Measurements from ENCODE around the gene SH3BP4.

Gene SH3BP4

GRCh38 chr2:235005023-235005422, 53.2 kb downstream of the SH3BP4 start:
- Histone ChIP-seq H3K4me3 (ENCODE audit: low read depth, low read length) (no peak overlapping the region), H3K9me3 (no peaks in the 10 kb centered on the region), H3K4me1 (peaks cover 25% of the 10 kb centered on the region), H3K27me3 (no peaks in the 10 kb centered on the region), H3K36me3 (no peaks in the 10 kb centered on the region)
- no peak for TF ChIP-seq CTCF (IDR thresholded peaks at IDR 0.05; ENCODE audit: low read depth, low read length)
- no peak for DNase-seq

GRCh38 chr2:235005603-235006259, 53.9 kb downstream of the SH3BP4 start:
- H3K27me3 ChIP-seq = no peaks in the 10 kb centered on the region
- TF ChIP-seq CTCF (IDR thresholded peaks at IDR 0.05; ENCODE audit: low read depth, low read length) = peak; percentile 54
- peak; percentile 80 for DNase-seq
- H3K4me1 ChIP-seq = peaks cover 18% of the 10 kb centered on the region
- no peak overlapping the region for H3K4me3 ChIP-seq (ENCODE audit: low read depth, low read length)
- H3K9me3 ChIP-seq = no peaks in the 10 kb centered on the region
- H3K36me3 ChIP-seq = no peaks in the 10 kb centered on the region

GRCh38 chr2:235006461-235006860, 54.6 kb downstream of the SH3BP4 start:
- H3K27me3 ChIP-seq = no peaks in the 10 kb centered on the region
- H3K4me1 ChIP-seq = peaks cover 21% of the 10 kb centered on the region
- H3K9me3 ChIP-seq = no peaks in the 10 kb centered on the region
- H3K36me3 ChIP-seq = no peaks in the 10 kb centered on the region
- no peak for DNase-seq
- H3K4me3 ChIP-seq (ENCODE audit: low read depth, low read length) = no peak overlapping the region
- no peak for TF ChIP-seq CTCF (IDR thresholded peaks at IDR 0.05; ENCODE audit: low read depth, low read length)

GRCh38 chr2:235006986-235007385, 55.2 kb downstream of the SH3BP4 start:
- Histone ChIP-seq H3K9me3 (no peaks in the 10 kb centered on the region), H3K27me3 (no peaks in the 10 kb centered on the region), H3K4me1 (peaks cover 25% of the 10 kb centered on the region), H3K36me3 (no peaks in the 10 kb centered on the region), H3K4me3 (ENCODE audit: low read depth, low read length) (no peak overlapping the region)
- no peak for TF ChIP-seq CTCF (IDR thresholded peaks at IDR 0.05; ENCODE audit: low read depth, low read length)
- no peak for DNase-seq

- H3K9me3 ChIP-seq = no peaks in the 10 kb centered on the region
- no peaks in the 10 kb centered on the region for H3K36me3 ChIP-seq
- no peak for DNase-seq
- H3K27me3 ChIP-seq = no peaks in the 10 kb centered on the region
- TF ChIP-seq CTCF (IDR thresholded peaks at IDR 0.05; ENCODE audit: low read depth, low read length) = no peak
- no peak overlapping the region for H3K4me3 ChIP-seq (ENCODE audit: low read depth, low read length)
- peaks cover 33% of the 10 kb centered on the region for H3K4me1 ChIP-seq
Measured at GRCh38 chr2:235007664-235008457, 56.0 kb downstream of the SH3BP4 start.

- no peaks in the 10 kb centered on the region for H3K9me3 ChIP-seq
- no peaks in the 10 kb centered on the region for H3K36me3 ChIP-seq
- no peak overlapping the region for H3K4me3 ChIP-seq (ENCODE audit: low read depth, low read length)
- peaks cover 33% of the 10 kb centered on the region for H3K4me1 ChIP-seq
- TF ChIP-seq CTCF (IDR thresholded peaks at IDR 0.05; ENCODE audit: low read depth, low read length) = no peak
- DNase-seq = no peak
- H3K27me3 ChIP-seq = no peaks in the 10 kb centered on the region
Measured at GRCh38 chr2:235008584-235009044, 56.8 kb downstream of the SH3BP4 start.
